GM18508 (cell line): ENCODE measurements around the gene LPCAT4.
"Not testable (repeated sequence)": the region's sequence is repeated elsewhere in the genome, so short reads cannot be mapped to it uniquely, and the experiment has no call there.

ENCODE experiments used
- ATAC-seq: cut with Tn5 transposase; IDR thresholded peaks from one replicate; pipeline ENCODE4 v1.9.1; 2021; ENCODE audit warnings: moderate number of reproducible peaks; ENCODE audit not compliant: insufficient read depth, unreplicated experiment

The LPCAT4 gene

GRCh38 chr15:34364041-34364440 lies 3.0 kb downstream of the LPCAT4 start:
- no peak for ATAC-seq

- ATAC-seq = no peak
Observed at GRCh38 chr15:34362047-34362773, 4.8 kb downstream of the LPCAT4 start.

GRCh38 chr15:34361278-34361677 lies 5.7 kb downstream of the LPCAT4 start:
- no peak for ATAC-seq

- ATAC-seq = no peak
Observed at GRCh38 chr15:34360298-34360697, 6.7 kb downstream of the LPCAT4 start.

- ATAC-seq = no peak
Observed at GRCh38 chr15:34359416-34359815, 7.6 kb downstream of the LPCAT4 start.

- ATAC-seq = no peak
Observed at GRCh38 chr15:34358948-34359347, 8.0 kb downstream of the LPCAT4 start.

GRCh38 chr15:34358367-34358766 lies 8.6 kb downstream of the LPCAT4 start:
- ATAC-seq = no peak

GRCh38 chr15:34357653-34358052 lies 9.3 kb downstream of the LPCAT4 start:
- no peak for ATAC-seq

- ATAC-seq = no peak
Observed at GRCh38 chr15:34355241-34355640, 11.8 kb downstream of the LPCAT4 start.

- ATAC-seq = no peak
Observed at GRCh38 chr15:34354286-34354685, 12.7 kb downstream of the LPCAT4 start.

GRCh38 chr15:34353627-34354026 lies 13.4 kb downstream of the LPCAT4 start:
- ATAC-seq = no peak

- not testable (repeated sequence) for ATAC-seq
Observed at GRCh38 chr15:34352996-34353395, 14.0 kb downstream of the LPCAT4 start.

- no peak for ATAC-seq
Observed at GRCh38 chr15:34349769-34350168, 17.2 kb downstream of the LPCAT4 start.

GRCh38 chr15:34348735-34349300 lies 18.2 kb downstream of the LPCAT4 start:
- no peak for ATAC-seq

- no peak for ATAC-seq
Observed at GRCh38 chr15:34347951-34348638, 18.9 kb downstream of the LPCAT4 start.

- ATAC-seq = peak; percentile 49
Observed at GRCh38 chr15:34342737-34343575, 24.0 kb downstream of the LPCAT4 start, which contains the start of the genes NOP10 and NUTM1. TSS of gene NOP10 (minus strand) at chr15:34343136. CDS start at chr15:34343073, 63 bp downstream. TSS of gene NUTM1 (plus strand) at chr15:34343315. CDS start at chr15:34343697, 382 bp downstream.

GRCh38 chr15:34342213-34342736 lies 24.7 kb downstream of the LPCAT4 start:
- ATAC-seq = not testable (repeated sequence)

- no peak for ATAC-seq
Observed at GRCh38 chr15:34341381-34342212, 25.4 kb downstream of the LPCAT4 start.

GRCh38 chr15:34339946-34340345 lies 27.1 kb downstream of the LPCAT4 start:
- ATAC-seq = no peak
